Kidney capillary endothelial cell (primary cell): Measurements from ENCODE around the gene UMOD.
"Not testable (repeated sequence)": the region's sequence is repeated elsewhere in the genome, so short reads cannot be mapped to it uniquely, and the experiment has no call there.

Experiments
- DNase-seq: peaks from one replicate; pipeline ENCODE4 v3.0.0-alpha.2; 2018; ENCODE audit warnings: low spot score

UMOD gene

DNA sequence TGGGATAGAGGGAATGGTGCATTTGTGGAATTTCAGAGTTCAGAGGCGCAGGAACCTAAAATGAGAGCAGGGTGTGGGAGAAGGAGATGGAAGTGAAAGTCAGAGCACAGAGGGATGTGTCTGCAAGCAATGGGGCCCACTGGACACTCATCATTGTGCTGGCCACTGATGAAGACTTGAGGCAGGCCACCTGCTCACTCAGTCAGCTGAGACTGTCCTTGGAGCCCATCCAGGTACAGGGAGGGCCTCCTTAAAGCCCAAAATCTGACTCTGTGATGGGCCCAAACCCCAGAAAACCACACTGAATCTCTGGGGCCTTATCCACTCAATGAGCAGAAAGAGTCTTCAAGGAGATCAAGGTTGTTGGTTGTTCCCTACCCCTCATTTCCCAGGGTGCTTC is 30.8 kb downstream of the UMOD start:
- no peak for DNase-seq

DNA sequence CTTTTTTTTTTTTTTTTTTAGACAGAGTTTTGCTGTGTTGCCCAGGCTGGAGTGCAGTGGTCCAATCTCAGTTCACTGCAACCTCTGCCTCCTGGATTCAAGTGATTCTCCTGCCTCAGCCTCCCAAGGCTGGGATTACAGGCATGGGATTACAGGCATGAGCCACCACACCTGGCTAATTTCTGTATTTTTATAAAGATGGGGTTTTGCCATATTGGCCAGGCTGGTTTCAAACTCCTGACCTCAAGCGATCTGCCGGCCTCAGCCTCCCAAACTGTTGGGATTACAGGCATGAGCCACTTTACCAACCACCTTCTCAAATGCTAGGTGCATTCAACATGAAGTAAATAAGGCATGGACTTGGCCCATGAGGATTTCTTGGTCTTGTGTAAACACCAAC is 31.5 kb downstream of the UMOD start:
- not testable (repeated sequence) for DNase-seq

DNA sequence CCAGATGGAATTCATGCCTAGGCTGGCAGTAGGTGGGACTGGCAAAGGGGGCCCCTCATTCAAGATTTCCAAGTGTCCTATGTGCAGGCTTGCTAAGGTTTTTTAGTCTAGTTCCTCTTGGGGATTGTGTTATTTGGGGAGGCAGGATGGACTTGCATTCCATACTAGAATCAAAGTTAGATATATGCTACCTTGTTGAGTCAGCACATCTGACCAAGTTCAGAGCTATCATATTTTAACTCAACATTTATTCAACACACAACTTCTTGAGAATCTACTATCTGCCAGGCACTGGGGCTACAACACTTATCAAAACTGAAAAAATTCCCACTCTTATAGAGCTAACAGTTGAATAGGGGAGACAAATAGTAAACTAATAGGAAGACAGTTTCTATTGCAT is 31.9 kb downstream of the UMOD start:
- DNase-seq = no peak

DNA sequence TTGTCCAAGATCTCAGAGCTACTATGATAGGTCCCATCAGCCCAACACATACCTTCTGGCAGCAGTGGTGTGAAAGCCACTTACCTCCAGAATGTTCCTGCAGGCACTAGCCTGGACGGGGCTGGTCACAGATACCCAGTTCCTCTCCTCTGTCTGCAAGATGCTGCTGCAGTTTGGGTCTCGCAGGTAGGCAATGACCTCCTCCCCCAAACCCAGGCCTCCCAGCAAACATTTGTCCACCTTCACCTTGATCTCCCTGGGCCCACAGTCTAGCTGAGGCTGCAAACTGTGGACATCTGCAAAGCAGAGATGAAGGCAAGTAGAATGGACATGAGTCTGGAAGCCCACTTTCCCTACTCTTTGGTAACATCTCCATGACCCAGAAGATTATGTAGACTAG is 32.3 kb downstream of the UMOD start:
- no peak for DNase-seq

DNA sequence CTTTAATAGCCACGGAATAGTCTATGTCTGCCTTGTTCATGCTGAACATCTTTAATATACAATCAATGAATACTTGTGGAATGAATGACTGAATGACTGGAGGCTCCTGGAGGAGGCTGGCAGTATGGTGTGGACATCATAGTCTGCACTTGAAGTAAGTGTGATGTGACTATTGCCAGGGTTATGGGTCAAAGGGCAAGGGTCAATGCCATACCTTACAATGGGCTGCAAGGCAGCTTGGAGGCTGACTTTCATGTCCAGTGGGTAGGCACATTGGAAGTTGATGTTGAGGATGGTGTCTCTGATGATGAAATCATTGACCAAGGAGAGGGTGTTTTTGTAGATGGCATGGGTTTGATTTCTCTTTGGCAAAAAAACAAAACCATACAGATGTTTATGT is 33.1 kb downstream of the UMOD start:
- no peak for DNase-seq

DNA sequence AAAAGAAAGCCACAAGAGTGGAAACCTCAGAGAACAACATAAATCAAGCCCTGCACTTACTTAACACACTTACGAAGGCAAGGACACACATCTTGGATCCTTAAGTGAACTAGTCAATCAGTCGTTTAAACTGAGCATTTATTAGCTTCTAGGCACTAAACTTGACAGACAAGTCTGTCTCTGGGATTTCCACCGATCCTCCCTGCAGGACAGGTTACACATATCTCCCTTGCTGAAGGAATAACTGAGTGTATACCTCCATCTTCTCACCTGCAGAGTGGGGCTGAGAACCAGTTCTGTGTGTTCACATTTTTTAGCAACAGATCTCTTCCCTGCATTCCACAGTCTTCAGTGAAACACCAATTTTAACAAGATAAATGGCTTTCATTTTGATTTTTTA is 34.1 kb downstream of the UMOD start:
- no peak for DNase-seq

DNA sequence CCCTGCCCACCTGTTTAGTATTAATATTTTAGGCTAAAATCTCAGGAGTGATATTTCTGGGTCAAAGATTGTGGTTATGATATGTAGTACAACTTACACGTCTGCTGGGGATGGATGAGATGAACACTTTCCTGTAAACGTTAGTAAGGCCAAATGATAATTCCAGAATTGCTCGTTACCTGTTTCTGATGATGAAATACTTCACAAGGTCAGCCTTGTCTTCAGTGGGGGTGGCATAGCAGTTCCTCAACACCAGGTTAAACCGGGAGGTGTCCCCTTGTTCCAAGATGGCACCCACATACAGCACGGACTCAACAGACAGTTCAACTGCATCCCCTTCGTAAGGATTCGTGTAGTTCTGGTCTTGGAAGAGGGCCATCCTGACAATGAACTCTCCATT is 34.5 kb downstream of the UMOD start:
- no peak for DNase-seq

DNA sequence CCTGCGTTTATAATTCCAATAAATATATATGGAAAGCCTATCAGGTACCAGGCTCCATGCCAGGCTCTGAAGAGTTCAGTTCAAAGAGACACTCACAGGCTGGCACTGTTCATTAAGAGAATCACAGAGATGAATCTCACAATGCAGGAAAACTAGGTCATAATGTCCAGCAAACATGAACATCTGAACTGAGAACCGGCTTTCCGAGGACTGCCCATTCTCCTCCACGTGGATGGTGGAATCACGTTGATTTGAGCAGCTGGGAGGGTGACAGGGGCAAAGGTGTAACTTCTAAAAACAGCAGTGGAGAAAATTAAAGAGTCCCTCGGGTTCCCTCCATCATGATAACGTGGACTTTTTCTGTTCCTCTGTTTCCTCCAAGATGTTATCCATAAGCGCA is 35.4 kb downstream of the UMOD start:
- DNase-seq = no peak

DNA sequence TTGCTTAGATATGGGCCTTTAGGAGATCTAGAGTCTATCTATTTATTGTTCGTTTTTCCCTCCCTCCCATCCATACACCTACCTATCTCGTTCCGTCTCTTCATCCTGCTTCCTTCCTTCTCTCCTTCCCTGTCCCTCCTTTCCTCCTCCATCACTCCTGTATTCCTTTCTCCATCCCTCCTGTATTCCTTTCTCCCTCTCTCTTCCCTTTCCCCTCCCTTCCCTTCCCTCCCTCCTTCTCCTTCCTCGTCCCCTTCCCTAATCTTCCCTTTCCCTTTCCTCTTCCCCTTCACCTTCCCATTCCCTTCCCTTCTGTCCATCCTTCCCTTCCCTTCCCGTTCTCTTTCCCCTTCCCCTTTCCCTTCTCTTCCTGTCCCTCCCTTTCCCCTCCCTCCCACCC is 35.8 kb downstream of the UMOD start:
- no peak for DNase-seq

DNA sequence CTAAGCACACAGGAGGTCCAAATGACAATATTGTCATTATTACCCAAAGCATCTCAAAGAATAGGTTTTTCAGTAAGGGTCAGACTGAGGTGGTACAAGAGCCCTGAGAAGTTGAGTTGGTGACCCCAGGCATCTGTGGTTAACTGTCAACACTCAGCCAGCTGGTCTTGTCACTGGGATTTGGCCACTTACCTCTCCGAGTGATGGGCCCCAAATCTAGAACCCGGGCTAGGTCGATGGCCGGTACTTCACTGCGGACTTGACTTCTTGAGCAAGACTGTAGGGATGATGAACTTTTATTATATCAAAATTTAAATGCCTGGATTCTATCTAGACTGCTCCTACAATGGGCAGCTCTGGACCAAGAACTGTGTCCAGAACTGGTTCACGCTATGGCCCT is 36.8 kb downstream of the UMOD start:
- DNase-seq = no peak

DNA sequence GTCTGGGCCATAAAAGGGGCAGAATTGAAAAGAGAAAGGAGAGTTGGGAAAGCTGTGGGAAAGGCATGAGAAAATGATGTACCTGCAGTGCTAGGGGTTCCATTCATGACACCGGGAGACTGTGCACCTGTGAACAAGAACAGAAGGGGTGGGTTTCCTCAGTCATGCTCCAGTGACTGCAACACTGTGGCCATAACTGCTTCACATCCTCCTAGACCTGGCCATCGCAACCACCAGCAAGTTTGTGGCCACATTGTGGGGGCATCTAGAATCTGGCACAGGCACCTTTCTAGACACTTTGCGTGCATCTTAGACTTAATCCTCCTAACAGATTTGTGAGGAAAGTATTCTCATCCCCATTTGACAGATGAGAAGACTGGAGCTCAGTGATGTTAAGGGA is 37.9 kb downstream of the UMOD start:
- no peak for DNase-seq

DNA sequence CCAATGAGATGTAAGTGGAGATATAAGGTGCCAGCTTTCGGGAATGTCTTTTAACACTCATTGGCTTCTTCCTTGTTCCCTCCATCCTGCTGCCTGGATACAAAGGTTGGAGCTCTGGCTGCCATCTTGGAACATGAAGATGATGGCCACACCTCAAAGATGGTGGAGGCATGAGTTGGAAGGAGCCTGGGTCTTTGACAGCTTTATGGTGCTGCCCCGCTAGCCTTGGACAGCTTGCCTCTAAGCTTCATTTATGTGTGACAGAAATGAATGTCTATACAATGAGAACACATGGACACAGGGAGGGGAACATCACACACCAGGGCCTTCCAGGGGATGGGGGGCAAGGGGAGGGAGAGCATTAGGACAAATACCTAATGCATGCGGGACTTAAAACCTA is 38.8 kb downstream of the UMOD start:
- no peak for DNase-seq

DNA sequence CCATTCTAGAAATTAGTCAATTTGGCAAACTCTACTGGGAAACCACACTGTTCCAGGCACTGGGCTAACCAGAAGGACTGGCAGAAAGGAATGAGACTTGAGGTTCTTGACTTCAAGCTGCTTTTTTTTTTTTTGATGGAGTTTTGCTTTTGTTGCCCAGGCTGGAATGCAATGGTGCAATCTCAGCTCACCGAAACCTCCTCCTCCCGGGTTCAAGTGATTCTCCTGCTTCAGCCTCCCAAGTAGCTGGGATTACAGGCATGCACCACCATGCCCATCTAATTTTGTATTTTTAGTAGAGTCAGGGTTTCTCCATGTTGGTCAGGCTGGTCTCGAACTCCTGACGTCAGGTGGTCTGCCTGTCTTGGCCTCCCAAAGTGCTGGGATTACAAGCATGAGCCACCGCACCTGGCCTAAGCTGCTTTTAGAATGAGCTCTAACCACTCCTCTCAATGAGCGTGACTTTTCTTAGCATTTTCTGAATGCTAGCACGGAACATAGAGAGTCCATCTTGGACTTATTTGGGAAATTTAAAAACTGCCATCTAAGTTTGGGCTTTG is 39.9 kb downstream of the UMOD start:
- not testable (repeated sequence) for DNase-seq

DNA sequence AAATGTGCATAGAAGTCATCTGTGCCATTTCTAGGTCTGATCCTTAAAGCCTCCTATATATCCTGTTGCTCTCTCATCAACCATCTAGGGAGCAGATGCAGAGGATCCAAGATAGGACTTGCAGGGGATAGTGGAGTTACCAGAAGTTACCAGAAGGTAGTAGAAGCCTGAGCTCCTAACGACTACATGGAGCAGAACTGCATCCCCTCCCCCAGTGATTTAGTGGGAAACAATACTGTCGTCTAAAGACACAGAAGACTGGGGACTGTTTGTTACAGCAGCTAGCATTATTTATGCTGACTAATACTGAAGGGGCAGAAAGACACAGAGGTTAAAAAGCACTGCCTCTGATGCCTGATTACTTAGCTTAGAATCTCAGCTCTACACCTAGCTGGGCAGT is 41.0 kb downstream of the UMOD start:
- DNase-seq = no peak

DNA sequence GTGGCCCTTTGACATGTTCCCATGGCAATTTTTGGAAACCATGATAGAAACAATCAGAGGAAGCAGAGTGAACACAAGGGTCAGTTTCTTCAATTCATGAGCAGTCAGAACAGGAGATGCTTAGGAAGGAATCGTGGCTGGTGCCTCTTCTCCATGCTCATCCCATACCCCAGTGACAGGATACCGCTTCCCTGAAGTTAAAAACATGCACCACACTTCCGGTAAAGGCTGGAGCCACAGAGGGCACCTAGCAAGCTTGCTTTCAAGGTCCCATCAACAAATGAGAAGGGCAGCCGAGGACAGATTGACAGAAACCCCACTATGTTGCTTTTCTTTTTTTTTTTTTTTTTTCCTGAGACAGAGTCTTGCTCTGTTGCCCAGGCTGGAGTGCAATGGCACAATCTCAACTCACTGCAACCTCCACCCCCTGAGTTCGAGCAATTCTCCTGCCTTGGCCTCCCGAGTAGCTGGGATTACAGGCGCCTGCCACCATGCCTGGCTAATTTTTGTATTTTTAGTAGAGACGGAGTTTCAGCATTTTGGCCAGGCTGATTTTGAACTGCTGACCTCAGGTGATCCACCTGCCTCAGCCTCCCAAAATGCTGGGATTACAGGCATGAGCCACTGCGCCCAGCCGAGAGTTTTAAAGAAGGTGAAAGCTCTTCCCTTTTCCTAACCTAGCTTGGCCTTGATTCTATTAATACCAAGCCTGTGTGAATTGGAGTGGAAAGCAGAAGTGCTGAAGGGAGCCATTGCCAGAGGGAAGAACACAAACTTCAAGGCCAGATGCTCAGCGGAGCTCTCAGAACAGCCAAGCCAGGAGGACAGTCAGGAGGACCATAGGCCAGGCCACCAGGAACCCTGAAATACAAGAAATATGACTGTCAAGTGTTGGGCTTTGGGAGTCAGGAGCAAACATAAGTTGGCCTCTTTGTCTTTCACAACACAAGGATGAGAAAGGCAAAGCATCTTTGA is 41.8 kb downstream of the UMOD start:
- no peak for DNase-seq

DNA sequence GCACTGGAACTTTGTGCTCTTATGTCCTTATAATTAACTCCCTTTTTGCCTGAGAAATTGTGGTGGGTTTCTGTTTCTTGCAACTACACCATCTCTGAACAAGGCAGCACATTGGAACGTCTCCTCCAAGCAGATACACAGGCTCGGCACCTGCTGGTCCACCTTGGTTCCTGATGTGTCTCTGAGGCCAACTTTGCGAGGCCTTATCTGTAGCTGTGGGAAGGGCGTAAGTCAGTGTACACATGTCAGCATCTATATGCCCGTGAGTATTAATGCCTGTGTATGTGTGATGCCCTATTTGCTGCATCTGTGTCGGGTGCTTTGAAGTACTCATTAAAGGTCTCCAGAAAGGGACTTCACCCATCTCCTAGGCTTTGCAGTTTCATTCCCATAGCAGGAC is 42.7 kb downstream of the UMOD start:
- DNase-seq = no peak

DNA sequence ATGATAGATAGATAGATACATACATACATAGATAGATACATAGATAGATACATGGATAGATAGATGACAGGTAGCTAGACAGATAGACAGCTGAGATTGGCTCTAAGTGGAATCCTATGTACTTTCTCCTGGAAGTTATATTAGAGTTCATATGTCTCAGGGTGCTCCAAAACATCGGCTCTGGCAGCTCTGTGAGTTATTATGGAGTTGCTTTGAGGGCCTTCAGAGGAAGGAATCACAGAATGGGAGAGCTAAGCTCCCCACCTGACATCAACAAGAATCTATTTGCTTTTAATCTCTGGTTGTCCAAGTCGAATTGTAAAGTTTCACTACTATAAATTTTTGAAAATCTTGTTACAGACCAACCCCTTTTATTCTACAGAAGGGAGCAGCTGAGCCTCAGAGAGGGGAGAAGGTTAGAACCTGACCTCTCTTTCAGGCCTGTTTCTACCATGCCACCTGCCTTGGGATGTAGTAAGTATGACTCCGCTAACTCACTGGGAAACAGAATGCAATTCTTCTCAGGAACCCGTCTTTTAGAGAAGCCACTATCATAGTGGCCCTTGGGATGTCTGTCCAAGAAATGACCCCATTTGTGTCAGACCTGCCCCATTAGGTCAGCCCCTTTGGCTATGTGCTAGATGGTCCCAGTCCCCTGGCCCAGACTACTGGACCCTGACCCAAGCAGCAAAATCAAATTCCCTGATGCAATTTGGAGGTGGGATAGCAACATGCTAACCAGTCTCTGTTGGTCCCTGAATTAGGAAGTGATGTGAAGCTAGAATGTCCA is 43.5 kb downstream of the UMOD start:
- DNase-seq = no peak

DNA sequence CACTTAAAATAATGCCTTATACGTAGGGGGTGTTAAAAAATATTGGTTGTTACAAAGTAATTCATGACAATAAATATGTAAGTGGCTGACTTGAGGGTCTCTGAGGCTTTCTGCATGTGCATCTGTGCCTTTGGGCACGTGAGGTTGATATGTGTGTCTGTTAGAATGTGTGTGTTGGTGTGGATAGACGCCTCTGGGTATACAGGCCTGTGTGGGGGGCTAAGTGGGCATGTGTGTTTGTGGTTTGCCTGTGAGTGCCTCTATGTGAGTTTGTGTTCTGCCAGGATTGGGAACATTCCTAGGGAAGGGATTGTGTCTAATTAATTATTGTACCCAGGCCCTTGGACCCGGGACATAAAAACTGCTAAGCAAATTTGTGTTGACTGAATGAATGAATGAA is 44.2 kb downstream of the UMOD start:
- DNase-seq = no peak

DNA sequence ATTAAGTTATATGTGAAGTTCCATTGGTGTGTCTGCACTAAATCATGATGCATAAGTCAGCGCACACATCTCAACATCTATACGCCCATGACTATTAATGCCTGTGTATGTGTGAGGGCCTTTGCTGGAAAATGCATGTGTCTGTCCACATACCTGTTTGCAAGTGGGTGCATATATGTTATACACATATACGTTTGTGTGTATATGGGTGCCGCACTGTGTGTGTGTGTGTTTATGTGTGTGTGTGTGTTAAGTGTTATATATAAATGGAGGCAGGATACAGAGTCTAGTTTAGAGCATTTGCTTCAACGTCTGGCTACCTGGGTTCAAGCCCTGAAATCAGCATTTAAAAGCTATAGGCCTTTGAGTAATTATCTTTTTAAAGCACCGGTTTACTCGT is 44.7 kb downstream of the UMOD start:
- no peak for DNase-seq

DNA sequence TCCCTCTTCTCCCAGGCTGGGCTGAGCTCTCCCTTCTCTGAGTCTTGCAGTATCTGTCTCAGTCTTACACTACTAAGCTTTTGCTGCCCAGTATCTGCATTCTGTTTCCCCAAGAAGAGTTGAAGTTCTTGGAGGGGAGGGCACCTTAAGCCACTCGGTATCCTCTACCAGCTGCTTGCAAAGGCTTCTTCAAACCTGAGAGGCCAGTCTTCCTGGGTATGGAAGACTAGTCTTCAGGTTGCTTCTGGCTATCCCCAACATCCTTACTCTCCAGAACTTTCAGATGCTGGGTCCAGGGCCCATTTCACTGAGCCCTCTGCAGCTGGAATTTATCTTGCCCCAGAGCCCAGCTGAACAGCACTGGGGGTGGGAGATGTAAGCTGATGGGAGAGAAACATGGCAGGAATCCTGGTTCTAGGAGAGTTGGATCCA is 45.3 kb downstream of the UMOD start:
- no peak for DNase-seq

DNA sequence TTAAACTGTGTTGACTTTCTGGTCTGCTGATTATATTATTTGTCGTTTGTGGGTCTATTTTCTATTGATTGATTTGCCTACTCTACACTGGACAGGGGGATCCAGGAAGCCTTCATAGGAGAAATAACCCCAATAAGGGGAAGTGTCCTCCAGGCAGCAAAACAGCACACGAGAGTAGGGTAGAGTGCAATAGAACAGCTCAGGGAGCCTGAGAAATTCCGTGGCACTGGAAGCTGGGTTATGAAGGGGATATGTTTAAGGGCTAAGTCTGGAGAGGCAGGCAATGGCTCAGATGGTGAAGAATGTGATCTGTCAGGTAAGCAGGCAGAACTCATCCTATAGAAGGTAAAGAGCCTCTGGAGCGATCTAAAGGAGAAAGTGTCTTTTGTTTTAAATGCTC is 46.1 kb downstream of the UMOD start:
- DNase-seq = no peak

DNA sequence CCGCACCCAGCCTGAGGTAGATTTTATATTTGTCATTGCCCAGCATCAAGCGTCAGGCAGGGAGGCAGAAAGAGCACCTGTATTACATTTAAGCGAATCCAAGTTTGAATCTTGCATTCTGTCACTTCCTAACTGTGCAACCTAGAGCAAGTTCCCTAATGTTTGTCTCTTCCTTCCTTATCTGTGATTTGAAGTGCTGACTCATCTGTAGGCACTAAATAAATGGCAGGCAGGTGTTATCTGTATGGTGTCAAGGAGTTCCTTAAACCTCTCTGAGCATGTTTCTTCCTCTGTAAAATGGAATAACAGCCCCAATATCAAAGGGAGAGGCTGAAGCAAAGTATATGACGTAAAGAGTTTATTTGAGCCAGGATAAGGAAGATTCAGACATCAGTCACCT is 49.5 kb downstream of the UMOD start:
- DNase-seq = no peak

DNA sequence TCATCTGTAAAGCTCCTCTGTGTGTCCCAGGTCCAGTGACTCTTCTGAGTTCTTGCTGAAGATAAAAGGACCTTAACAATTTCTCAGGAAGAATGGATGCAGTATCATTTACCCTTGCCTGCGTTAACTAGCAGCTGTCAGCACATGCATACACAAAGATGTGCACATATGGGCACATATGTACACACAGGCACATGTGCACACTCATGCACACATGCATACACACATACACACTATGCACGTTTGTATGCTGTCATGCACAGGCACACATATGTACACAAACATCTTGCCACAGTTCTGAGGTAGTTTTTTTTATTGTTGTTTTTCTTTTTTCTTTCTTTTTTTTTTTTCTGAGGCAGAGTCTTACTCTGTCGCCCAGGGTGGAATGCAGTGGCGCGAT is 50.1 kb downstream of the UMOD start:
- DNase-seq = no peak
